ENCODE data around the gene HAVCR2. TPM values are rescaled to one million over a fixed set of nuclear protein-coding genes. Genes with fewer than 3 reads are reported as not detected.
A peak's percentile ranks its signal among the peaks of the same experiment; 100 is the strongest.

The HAVCR2 gene
- total RNA-seq, 4 donors from 2014 or later = 4.1 to 12.8 (median 5.8) TPM

DNA sequence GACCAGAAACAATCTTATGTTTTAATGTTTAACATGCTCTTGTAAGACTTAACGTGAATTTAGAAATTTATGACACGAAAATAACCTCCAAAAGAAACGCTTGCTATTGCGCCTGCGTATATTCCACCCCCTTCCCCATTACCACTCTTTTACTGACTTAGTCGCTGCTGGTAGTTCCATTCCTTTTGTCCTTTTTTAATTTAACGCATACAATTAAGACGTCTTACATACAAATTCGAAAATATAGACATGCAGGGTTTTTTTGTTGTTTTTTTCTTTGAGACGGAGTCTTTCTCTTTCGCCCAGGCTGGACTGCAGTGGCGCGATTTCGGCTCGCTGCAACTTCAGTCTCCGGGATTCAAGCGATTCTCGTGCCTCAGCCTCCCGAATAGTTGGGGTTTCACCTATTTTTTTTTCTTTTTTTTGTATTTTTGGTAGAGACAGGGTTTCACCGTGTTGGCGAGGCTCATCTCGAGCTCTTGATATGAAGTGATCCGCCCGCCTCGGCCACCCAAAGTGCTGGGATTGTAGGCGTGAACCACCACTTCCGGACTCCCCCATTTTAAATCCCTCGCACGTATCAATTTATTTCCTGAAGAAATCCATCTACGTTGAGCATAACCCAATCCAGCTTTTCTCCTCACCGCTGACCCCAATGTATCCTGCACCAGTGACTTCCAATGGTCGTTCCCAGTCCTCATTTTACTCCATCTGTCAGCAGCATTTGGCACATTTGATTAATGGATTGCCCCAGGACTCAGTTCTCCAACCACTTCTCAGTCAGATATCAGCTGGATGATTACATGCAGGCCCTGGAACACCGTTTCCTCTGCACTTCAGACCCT, 34.5 kb upstream of the HAVCR2 start:
- intact Hi-C loops (cut with DNase I) = loop anchor here (10.0 kb wide), 1 partner anchor 121 kb away; the partner anchor contains the start of gene CYFIP2
- Histone ChIP-seq H3K36me3 (peaks cover 6 to 10% (median 8%) of the 10 kb centered on the region in 4 donors), H3K27ac (replicated peaks in 1 of 4) (peak overlapping the region; percentile 88 to 94 (median 92)), H3K4me3 (peak overlapping the region; percentile 85 to 96 (median 89)), H3K9me3 (no peaks in the 10 kb centered on the region), H3K4me1 (peaks cover 13 to 21% (median 17%) of the 10 kb centered on the region in 4 donors), H3K27me3 (peaks cover 0 to 3% (median 0%) of the 10 kb centered on the region in 4 donors)
- TF ChIP-seq POLR2AphosphoS5 (IDR thresholded peaks at IDR 0.05) (no peak), EP300 (IDR thresholded peaks at IDR 0.05) (no peak), POLR2A (IDR thresholded peaks at IDR 0.05; ENCODE audit: low read depth) (no peak)
- TF ChIP-seq, protein P1, sequence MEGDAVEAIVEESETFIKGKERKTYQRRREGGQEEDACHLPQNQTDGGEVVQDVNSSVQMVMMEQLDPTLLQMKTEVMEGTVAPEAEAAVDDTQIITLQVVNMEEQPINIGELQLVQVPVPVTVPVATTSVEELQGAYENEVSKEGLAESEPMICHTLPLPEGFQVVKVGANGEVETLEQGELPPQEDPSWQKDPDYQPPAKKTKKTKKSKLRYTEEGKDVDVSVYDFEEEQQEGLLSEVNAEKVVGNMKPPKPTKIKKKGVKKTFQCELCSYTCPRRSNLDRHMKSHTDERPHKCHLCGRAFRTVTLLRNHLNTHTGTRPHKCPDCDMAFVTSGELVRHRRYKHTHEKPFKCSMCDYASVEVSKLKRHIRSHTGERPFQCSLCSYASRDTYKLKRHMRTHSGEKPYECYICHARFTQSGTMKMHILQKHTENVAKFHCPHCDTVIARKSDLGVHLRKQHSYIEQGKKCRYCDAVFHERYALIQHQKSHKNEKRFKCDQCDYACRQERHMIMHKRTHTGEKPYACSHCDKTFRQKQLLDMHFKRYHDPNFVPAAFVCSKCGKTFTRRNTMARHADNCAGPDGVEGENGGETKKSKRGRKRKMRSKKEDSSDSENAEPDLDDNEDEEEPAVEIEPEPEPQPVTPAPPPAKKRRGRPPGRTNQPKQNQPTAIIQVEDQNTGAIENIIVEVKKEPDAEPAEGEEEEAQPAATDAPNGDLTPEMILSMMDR (IDR thresholded peaks at IDR 0.05) = no peak
- DNase-seq (ENCODE audit: extremely low spot score) = no peak
- WGBS = 21% methylated on average over 33 of the region's 33 CpGs

DNA sequence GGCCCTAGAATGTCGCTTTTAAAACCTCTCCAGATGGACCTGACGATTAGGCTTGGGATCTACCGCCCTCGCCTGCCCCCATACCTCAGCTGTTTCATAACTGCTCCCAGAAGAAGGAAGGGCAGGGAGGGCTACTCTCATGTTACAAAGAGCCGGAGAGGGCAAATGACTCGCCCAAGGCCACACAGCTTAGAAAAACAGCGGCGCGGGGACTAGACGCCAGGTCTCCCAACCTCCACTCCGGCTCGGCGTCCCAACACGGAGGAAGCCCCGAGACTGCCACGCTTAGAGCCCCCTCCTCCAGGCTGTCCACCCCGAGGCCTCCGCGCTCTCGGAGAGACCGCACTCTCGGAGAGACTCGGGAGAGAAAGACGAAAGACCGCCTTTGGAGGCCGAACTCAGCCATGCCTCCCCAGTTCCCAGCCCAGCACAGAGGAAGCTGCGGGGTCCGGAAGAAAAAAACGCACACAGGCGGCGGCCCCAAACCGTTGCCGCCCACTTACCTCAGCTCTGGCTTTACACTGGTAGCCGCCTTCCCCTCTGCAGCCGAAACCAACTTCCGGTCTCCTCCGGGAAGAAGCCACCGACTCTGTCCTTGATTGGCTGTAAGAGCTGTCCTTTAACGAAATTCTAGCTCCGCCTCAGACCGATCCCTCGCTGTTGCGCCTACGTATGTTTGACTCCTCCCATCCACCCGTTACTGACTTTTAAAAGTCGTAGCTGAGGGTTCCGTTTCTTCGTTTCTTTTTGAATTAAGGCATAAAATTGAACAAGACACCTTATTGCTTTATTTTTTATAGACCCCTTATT, 33.7 kb upstream of the HAVCR2 start, which contains the start of gene MED7:
MED7 (minus strand) TSS at position 549 of the 810 bp plus-strand sequence. CDS start 3,434 bp downstream, outside the sequence.
- Histone ChIP-seq H3K27me3 (no peaks in the 10 kb centered on the region), H3K36me3 (peaks cover 8 to 19% (median 16%) of the 10 kb centered on the region in 4 donors), H3K4me3 (peak within 1 kb of the TSS; percentile 85 to 96 (median 89)), H3K4me1 (peaks cover 13 to 21% (median 17%) of the 10 kb centered on the region in 4 donors), H3K27ac (replicated peaks in 1 of 4) (peak within 1 kb of the TSS; percentile 88 to 94 (median 92)), H3K9me3 (no peaks in the 10 kb centered on the region)
- TF ChIP-seq POLR2AphosphoS5 (IDR thresholded peaks at IDR 0.05) (peak; percentile 86 to 97), EP300 (IDR thresholded peaks at IDR 0.05) (no peak), POLR2A (IDR thresholded peaks at IDR 0.05; ENCODE audit: low read depth) (no peak)
- TF ChIP-seq, protein P1 (IDR thresholded peaks at IDR 0.05) = no peak
- 2% methylated on average over 19 of the region's 48 CpGs for WGBS
- intact Hi-C loops (cut with DNase I) = loop anchor here (10.0 kb wide), 1 partner anchor 122 kb away; the partner anchor contains the start of gene CYFIP2
- peak; percentile 98 for DNase-seq (ENCODE audit: extremely low spot score)

DNA sequence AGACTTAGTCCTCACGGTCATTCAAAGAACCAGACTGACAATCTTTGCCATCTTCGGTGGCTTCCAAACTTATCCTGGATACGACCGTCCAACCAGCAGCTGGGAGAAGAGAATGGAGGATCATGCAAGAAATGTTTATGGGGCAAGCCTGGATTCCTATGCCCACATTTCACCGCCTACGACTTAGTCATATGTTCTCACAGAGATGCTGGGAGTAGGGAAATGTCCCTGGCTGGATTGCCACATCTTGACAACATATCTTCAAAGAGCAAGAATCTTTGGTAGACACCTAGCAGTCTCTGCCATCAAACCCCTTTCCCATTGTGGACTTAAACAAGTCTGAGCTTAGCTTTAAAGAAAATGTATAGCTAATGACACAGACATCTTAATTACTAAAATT, 28.8 kb upstream of the HAVCR2 start:
- Histone ChIP-seq H3K4me3 (no peak overlapping the region), H3K27me3 (no peaks in the 10 kb centered on the region), H3K4me1 (peaks cover 13 to 16% (median 14%) of the 10 kb centered on the region in 4 donors), H3K36me3 (peaks cover 8 to 33% (median 26%) of the 10 kb centered on the region in 4 donors), H3K27ac (replicated peaks in 1 of 4) (no peak overlapping the region), H3K9me3 (no peaks in the 10 kb centered on the region)
- TF ChIP-seq EP300 (IDR thresholded peaks at IDR 0.05) (no peak), POLR2A (IDR thresholded peaks at IDR 0.05; ENCODE audit: low read depth) (no peak), POLR2AphosphoS5 (IDR thresholded peaks at IDR 0.05) (no peak)
- intact Hi-C loops (cut with DNase I) = no loop called here
- DNase-seq (ENCODE audit: extremely low spot score) = no peak
- 94% methylated on average over 6 of the region's 6 CpGs for WGBS

DNA sequence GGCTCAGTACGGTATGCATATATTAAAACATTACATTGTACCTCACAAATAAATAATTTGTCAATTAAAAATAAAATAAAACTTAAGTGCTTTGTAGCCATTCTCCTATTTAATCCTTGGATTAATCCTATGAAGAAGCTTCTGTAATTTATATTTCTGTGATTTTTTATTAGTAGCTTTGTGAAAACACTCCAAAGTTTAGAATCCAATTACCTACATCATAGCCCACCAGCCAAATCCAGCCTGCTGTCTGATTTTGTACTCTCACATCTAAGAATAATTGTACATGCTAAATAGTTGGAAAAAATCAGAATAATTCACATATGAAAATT, 23.4 kb upstream of the HAVCR2 start:
- no peaks in the 10 kb centered on the region for H3K9me3 ChIP-seq
- peaks cover 0 to 11% (median 7%) of the 10 kb centered on the region in 4 donors for H3K36me3 ChIP-seq
- no peak for TF ChIP-seq EP300 (IDR thresholded peaks at IDR 0.05)
- 24% methylated on average over 1 of the region's 1 CpG for WGBS
- H3K27me3 ChIP-seq = no peaks in the 10 kb centered on the region
- intact Hi-C loops (cut with DNase I) = no loop called here
- H3K4me3 ChIP-seq = no peak overlapping the region
- DNase-seq (ENCODE audit: extremely low spot score) = no peak
- no peaks in the 10 kb centered on the region for H3K4me1 ChIP-seq
- H3K27ac ChIP-seq (replicated peaks in 1 of 4) = no peak overlapping the region

DNA sequence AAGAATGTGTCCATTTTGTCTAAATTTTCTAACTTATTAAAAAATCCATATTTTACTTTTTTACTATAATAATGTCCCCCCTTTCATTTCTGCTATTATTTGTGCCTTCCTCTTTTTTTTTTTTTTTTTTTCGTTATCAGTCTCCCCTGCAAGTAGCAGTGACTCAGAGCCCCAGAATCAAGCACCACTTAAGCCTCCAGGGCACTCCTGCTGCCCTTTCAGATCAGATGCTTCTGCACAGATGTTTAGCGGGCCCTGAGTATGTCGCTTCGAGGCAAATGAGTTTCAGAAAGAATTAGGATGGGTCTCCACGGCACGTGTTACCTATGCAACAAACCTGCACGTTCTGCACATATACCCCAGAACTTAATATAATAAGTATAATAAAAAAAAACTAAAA, 22.1 kb upstream of the HAVCR2 start:
- WGBS = 69% methylated on average over 7 of the region's 7 CpGs
- Histone ChIP-seq H3K4me3 (no peak overlapping the region), H3K27me3 (no peaks in the 10 kb centered on the region), H3K9me3 (no peaks in the 10 kb centered on the region), H3K27ac (replicated peaks in 1 of 4) (no peak overlapping the region), H3K36me3 (no peaks in the 10 kb centered on the region), H3K4me1 (no peaks in the 10 kb centered on the region)
- DNase-seq (ENCODE audit: extremely low spot score) = no peak
- intact Hi-C loops (cut with DNase I) = no loop called here
- TF ChIP-seq EP300 (IDR thresholded peaks at IDR 0.05) = no peak
- no peak for TF ChIP-seq POLR2A (IDR thresholded peaks at IDR 0.05; ENCODE audit: low read depth)
- TF ChIP-seq, protein P1 (IDR thresholded peaks at IDR 0.05) = no peak
- TF ChIP-seq POLR2AphosphoS5 (IDR thresholded peaks at IDR 0.05) = no peak
